Esophagus squamous epithelium (tissue), 5 donors: Measurements from ENCODE around the gene WNT5A. TPM values are rescaled to one million over a fixed set of nuclear protein-coding genes. Genes with fewer than 3 reads are reported as not detected.

Experiments used
- DNase-seq: peaks from one replicate; lab custom pipeline; 2025; lab: John Stamatoyannopoulos, UW
- H3K27ac ChIP-seq, 4 donors: fragments of 200-600 bp; sonication (generic); one replicate each; pipeline ENCODE4 v1.5.1; 2016 to 2019; ENCODE audit warnings: mild to moderate bottlenecking in 1 of 4
- H3K27me3 ChIP-seq, 4 donors: fragments of 200-600 bp; sonication (generic); 1 replicate in 3 of 4; 2 replicates in 1 of 4; pipeline versions ENCODE4 v1.5.1 to v1.6.0; 2017 to 2021; ENCODE audit warnings: antibody characterized with exemption in 1 of 4
- H3K36me3 ChIP-seq, 3 donors: fragments of 200-600 bp; sonication (generic); one replicate each; pipeline ENCODE4 v1.5.1; 2016 to 2019
- H3K4me1 ChIP-seq, 3 donors: fragments of 200-600 bp; sonication (generic); one replicate each; pipeline ENCODE4 v1.5.1; 2017 to 2019
- H3K4me3 ChIP-seq, 4 donors: fragments of 200-600 bp; sonication (generic); 1 replicate in 3 of 4; 2 replicates in 1 of 4; pipeline ENCODE4 v1.5.1; 2016 to 2019; ENCODE audit warnings: mild to moderate bottlenecking in 2 of 4, moderate library complexity in 1 of 4
- H3K9me3 ChIP-seq, 3 donors: fragments of 200-600 bp; sonication (generic); one replicate each; pipeline ENCODE4 v1.5.1; 2016 to 2019
- CTCF ChIP-seq, 6 experiments: fragments of 450-650 bp in 4 of 6; fragments of 200-600 bp in 2 of 6; sonication (generic) in 2 of 6; IDR thresholded peaks; one replicate each; pipeline ENCODE4 v1.5.1; 2016 to 2019; ENCODE audit warnings: antibody characterized with exemption in 6 of 6, mild to moderate bottlenecking in 4 of 6, moderate library complexity in 4 of 6
- POLR2A ChIP-seq, 4 donors: fragments of 450-650 bp; IDR thresholded peaks; one replicate each; pipeline ENCODE4 v1.6.1; 2017; ENCODE audit warnings: antibody characterized with exemption in 4 of 4, mild to moderate bottlenecking in 4 of 4, moderate library complexity in 3 of 4
- WGBS, 2 donors: methylation state at CpG; one replicate each; pipeline ENCODE4 v1.1.5; 2018; 5-methylcytosine and 5-hydroxymethylcytosine counted together
- intact Hi-C: fragments of 100-400 bp; cut with DNase I; formaldehyde crosslinking; loops from one replicate; pipeline ENCODE4 v1.15.0; 2022
- total RNA-seq, 4 donors: library from RNA; depleted of rRNA; stranded (reverse); fragments of >200 nt; gene quantifications; one replicate each; pipeline ENCODE4 v1.1.0, GENCODE V29; 2016
- donor health status: DM: yes; HTN: yes; CAD: no.

Gene WNT5A
- total RNA-seq, 4 donors from 2014 or later: 15.8 to 90.4 (median 30.7) TPM

DNA sequence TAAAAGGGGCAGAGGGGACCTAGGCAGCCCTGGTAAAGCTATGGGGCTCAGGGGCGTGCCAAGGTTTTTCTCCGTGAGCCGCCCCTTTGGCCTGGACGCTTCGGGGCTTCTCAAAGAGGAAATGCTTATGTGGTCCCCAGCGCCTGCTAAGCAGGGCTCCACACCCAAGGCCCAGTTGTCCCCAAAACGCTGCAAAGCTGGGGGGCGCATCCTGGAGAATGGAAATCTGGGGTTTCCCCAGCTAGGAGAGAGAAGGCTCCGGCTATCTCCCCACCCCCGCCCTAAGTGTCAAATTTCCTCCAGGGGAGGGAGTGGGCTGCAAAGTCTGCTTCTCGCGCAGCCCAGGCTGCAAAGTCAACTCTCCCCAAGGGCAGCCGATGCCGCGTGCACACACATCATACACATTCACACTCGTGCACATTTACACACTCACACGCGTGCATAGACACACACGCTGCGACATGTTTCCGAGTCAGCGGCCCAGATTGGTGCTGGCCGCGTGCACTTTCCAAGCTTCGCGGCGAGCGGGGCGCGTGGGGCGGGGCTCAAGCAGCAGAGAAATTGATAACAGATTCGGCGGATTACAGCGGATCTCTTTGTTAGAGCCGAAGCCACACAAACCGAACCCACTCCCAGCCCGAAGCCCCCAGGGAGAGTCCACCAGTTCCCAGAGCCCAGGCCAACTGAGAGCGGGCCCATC, 4.5 kb downstream of the WNT5A start:
- H3K4me3 ChIP-seq: peak overlapping the region; percentile 25 to 69 (median 54)
- no peak for TF ChIP-seq POLR2A (IDR thresholded peaks at IDR 0.05)
- no peak for TF ChIP-seq CTCF (IDR thresholded peaks at IDR 0.05)
- peaks cover 0 to 19% (median 0%) of the 10 kb centered on the region in 3 donors for H3K36me3 ChIP-seq
- DNase-seq: no peak
- peaks cover 8 to 76% (median 15%) of the 10 kb centered on the region in 3 donors for H3K4me1 ChIP-seq
- H3K27me3 ChIP-seq: peaks cover 0 to 77% (median 0%) of the 10 kb centered on the region in 4 donors
- H3K9me3 ChIP-seq: no peaks in the 10 kb centered on the region
- intact Hi-C loops: loop anchor here (5.0 to 10.0 kb wide), 2 partner anchors 240 to 422 kb away; no protein-coding TSS in a partner anchor
- 13 to 15% methylated on average over 3 to 12 of the region's 38 CpGs for WGBS, 2 donors
- peak overlapping the region in 3 of 4 donors; percentile 48 to 91 (median 67) for H3K27ac ChIP-seq

DNA sequence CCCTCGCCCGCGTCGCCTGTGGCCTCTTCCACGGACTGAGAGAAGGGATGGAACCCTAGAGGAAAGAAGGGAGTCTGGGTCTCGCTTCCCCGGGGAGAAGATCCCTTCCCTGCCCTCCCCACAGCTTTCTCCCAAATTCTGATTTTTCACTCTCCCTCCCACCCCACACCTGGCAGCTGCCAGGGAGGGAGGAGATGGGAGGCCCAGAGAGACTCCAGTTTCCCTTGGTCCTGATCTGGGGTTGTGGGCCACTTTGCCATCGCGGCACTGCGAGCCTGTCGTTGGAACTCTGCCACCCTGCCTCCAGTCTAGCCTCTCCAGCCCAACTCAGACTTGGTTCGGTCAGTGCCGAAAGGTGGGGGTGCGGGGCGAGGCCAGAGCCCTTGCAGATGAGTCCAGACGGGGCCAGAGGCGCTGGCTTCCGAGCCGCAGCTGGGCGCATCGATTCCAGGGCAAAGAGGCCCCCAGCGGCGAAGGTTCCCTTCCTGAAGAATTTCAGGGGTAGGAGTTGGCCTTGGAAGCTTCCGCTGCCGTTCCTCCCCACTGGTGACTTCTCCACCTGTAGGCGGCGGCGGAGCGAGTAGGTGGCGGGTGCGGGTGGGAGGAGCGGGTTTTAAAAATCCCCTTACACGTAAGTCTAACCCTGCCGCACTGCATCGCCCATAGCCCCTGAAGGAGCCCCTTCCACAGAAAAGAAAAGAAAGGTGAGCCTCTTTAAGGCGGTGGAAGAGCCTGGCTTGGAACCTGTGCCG, 5.2 kb downstream of the WNT5A start:
- Histone ChIP-seq H3K27me3 (peaks cover 0 to 69% (median 0%) of the 10 kb centered on the region in 4 donors), H3K9me3 (no peaks in the 10 kb centered on the region), H3K27ac (peak overlapping the region; percentile 41 to 91 (median 58)), H3K4me3 (peak overlapping the region; percentile 25 to 69 (median 54)), H3K36me3 (peaks cover 0 to 27% (median 0%) of the 10 kb centered on the region in 3 donors), H3K4me1 (peaks cover 8 to 72% (median 15%) of the 10 kb centered on the region in 3 donors)
- DNase-seq: no peak
- intact Hi-C loops: loop anchor here (5.0 to 10.0 kb wide), 2 partner anchors 240 to 423 kb away; no protein-coding TSS in a partner anchor
- TF ChIP-seq CTCF (IDR thresholded peaks at IDR 0.05) (peak in 2 of 6 experiments; percentile 36 to 40), POLR2A (IDR thresholded peaks at IDR 0.05) (peak in 1 of 4 donors; percentile 15)
- 10 to 11% methylated on average over 10 to 19 of the region's 37 CpGs for WGBS, 2 donors

GRCh38 chr3:55480911-55481743, 6.0 kb downstream of the WNT5A start:
- H3K9me3 ChIP-seq: no peaks in the 10 kb centered on the region
- no peak for DNase-seq
- peak overlapping the region in 3 of 4 donors; percentile 48 to 91 (median 67) for H3K27ac ChIP-seq
- H3K27me3 ChIP-seq: peaks cover 0 to 62% (median 0%) of the 10 kb centered on the region in 4 donors
- intact Hi-C loops: loop anchor here (5.0 to 10.0 kb wide), 2 partner anchors 241 to 424 kb away; no protein-coding TSS in a partner anchor
- 3 to 6% methylated on average over 18 of the region's 42 CpGs for WGBS, 2 donors
- H3K36me3 ChIP-seq: peaks cover 0 to 35% (median 0%) of the 10 kb centered on the region in 3 donors
- peaks cover 8 to 64% (median 15%) of the 10 kb centered on the region in 3 donors for H3K4me1 ChIP-seq
- no peak for TF ChIP-seq POLR2A (IDR thresholded peaks at IDR 0.05)
- peak in 2 of 6 experiments; percentile 5 to 7 for TF ChIP-seq CTCF (IDR thresholded peaks at IDR 0.05)
- H3K4me3 ChIP-seq: peak overlapping the region; percentile 25 to 69 (median 54)

DNA sequence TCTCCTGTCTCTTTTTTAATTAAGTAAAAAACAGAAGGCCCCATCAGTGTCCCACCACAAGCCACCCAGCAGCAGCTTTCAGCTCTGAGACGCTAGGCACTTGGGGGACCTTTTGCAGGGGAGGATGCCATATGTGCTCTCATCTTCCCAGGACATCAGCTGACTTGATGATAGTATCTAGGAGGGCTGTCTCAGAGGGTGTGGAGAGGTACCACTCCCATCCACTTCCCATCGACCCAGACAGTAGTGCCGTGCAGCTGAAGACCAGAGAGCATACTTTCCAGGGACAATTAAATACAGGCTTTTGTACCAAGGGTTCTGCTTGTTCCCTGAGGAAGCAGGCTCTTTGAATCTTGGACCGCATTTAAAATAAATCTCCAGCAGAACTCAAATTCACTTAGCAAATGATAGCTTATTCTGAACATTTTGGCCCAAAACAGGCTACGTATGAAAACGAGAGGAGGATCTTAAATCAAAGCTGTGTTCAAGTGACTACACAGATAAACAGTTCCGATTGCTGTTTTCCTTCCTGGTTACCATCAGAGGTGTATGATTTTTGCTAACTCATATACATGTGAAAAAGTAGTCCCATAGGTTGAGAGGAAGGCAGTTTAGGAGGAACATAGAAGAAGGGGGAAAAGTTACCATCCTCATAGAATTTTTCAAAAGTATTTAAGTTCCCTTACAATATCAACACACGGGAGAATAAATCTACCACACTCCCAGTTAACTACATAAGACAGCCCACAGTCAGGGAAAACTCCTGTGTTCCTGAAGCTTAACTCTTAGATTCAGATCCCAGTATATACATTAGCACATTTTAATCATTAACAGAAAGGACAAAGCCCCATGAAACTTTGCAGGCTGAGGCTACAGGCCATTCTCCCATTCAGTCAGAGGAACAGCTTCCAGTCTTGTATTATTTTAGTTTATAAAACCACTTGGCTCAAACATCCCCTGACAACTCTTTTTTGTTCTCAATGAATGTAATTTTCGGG, 9.5 kb downstream of the WNT5A start:
- Histone ChIP-seq H3K9me3 (no peaks in the 10 kb centered on the region), H3K27ac (no peak overlapping the region), H3K4me1 (peaks cover 3 to 29% (median 13%) of the 10 kb centered on the region in 3 donors), H3K27me3 (peaks cover 0 to 29% (median 0%) of the 10 kb centered on the region in 4 donors), H3K4me3 (no peak overlapping the region), H3K36me3 (peaks cover 0 to 68% (median 0%) of the 10 kb centered on the region in 3 donors)
- 63% methylated on average over 7 to 8 of the region's 9 CpGs for WGBS, 2 donors
- no peak for DNase-seq
- intact Hi-C loops: no loop called here
- TF ChIP-seq POLR2A (IDR thresholded peaks at IDR 0.05) (no peak), CTCF (IDR thresholded peaks at IDR 0.05) (no peak)
